Panc1 (cell line): ENCODE results near the gene PDE9A. TPM values are rescaled to one million over a fixed set of nuclear protein-coding genes. Genes with fewer than 3 reads are reported as not detected.
"Not testable (repeated sequence)": the region's sequence is repeated elsewhere in the genome, so short reads cannot be mapped to it uniquely, and the experiment has no call there.

ENCODE experiments used
- ATAC-seq: fragments of 200-7000 bp; cut with Tn5 transposase; 2 replicates; pipeline ENCODE4 v1.9.1; 2020; ENCODE audit warnings: mild to moderate bottlenecking, moderate library complexity
- BruUV-seq: library from RNA; stranded (reverse); fragments of 400-500 nt; replicated peaks from 2 replicates; lab custom pipeline; 2021; lab: Mats Ljungman, UMichigan
- CTCF ChIA-PET: fragments of 300-600 bp; sonication (Branson Sonifier 250); formaldehyde crosslinking; loops from one replicate; lab custom pipeline; 2022; ENCODE audit warnings: antibody characterized with exemption; lab: Charles Lee
- POLR2A ChIA-PET: fragments of 300-600 bp; sonication (Branson Sonifier 250); formaldehyde crosslinking; loops from one replicate; lab custom pipeline; 2022; ENCODE audit warnings: antibody characterized with exemption; lab: Charles Lee
- DNase-seq: peaks from one replicate; pipeline ENCODE4 v3.0.0-alpha.2; 2010; ENCODE audit warnings: low read depth, low spot score
- H3K27ac ChIP-seq: 2 replicates; pipeline ENCODE4 v1.5.1; 2011; ENCODE audit warnings: mild to moderate bottlenecking, low read length, inconsistent platforms
- H3K27me3 ChIP-seq: fragments of 200-500 bp; sonication (Bioruptor generic); 2 replicates; pipeline ENCODE4 v1.6.0; 2014; ENCODE audit warnings: low read length, inconsistent platforms; ENCODE audit not compliant: control insufficient read depth, insufficient read depth
- H3K36me3 ChIP-seq: fragments of 200-500 bp; sonication (Bioruptor generic); 2 replicates; pipeline ENCODE4 v1.5.1; 2014; ENCODE audit warnings: inconsistent platforms, mild to moderate bottlenecking, low read length, moderate library complexity; ENCODE audit not compliant: control insufficient read depth, insufficient read depth
- H3K4me1 ChIP-seq: 2 replicates; pipeline ENCODE4 v1.5.1; 2011; ENCODE audit warnings: inconsistent platforms, mild to moderate bottlenecking, low read length, moderate library complexity; ENCODE audit not compliant: control insufficient read depth, insufficient read depth
- H3K4me3 ChIP-seq, 2 experiments: 2 replicates each; pipeline ENCODE4 v1.5.1; 2011 to 2012; ENCODE audit warnings: low read depth in 2 of 2, low read length in 2 of 2, mild to moderate bottlenecking in 2 of 2, inconsistent platforms in 1 of 2, moderate library complexity in 1 of 2
- H3K9me3 ChIP-seq: fragments of 200-500 bp; sonication (Bioruptor generic); 2 replicates; pipeline ENCODE4 v1.5.1; 2014; ENCODE audit warnings: low read depth, mild to moderate bottlenecking, inconsistent platforms, low read length, moderate library complexity; ENCODE audit not compliant: control insufficient read depth, insufficient read depth
- CTCF ChIP-seq: fragments of 450-650 bp; IDR thresholded peaks from 2 replicates; pipeline ENCODE4 v1.5.1; 2017; ENCODE audit warnings: mild to moderate bottlenecking
- POLR2AphosphoS5 ChIP-seq: IDR thresholded peaks from 2 replicates; pipeline ENCODE4 v1.6.1; 2012; ENCODE audit warnings: mild to moderate bottlenecking, low read depth, low read length, moderate library complexity
- REST ChIP-seq, 2 experiments: IDR thresholded peaks; 2 replicates each; pipeline ENCODE4 v1.6.1; 2011 to 2012; ENCODE audit warnings: low read depth in 2 of 2, control low read depth in 1 of 2, low read length in 1 of 2, mild to moderate bottlenecking in 1 of 2, moderate library complexity in 1 of 2; ENCODE audit not compliant: insufficient read depth in 1 of 2
- SIN3A ChIP-seq: IDR thresholded peaks from 2 replicates; pipeline ENCODE4 v1.6.1; 2012; ENCODE audit warnings: low read depth, mild to moderate bottlenecking, low read length, moderate library complexity, borderline replicate concordance; ENCODE audit not compliant: insufficient read depth
- TCF7L2 ChIP-seq: IDR thresholded peaks from 2 replicates; pipeline ENCODE4 v1.6.1; 2011; ENCODE audit warnings: mild to moderate bottlenecking, low read depth, low read length, inconsistent platforms
- in situ Hi-C: cut with HindIII; loops from 2 replicates; pipeline ENCODE4 v1.10.0; 2016; ENCODE audit warnings: low sequenced_read_pairs, low pct_unique_long_range_greater_than_20kb
- intact Hi-C: fragments of 100-400 bp; cut with micrococcal nuclease; formaldehyde crosslinking; loops from one replicate; pipeline ENCODE4 v1.10.0; 2022; ENCODE audit not compliant: unreplicated experiment
- total RNA-seq: library from RNA; stranded (reverse); gene quantifications from one replicate; pipeline ENCODE4 v1.2.1, GENCODE V29; 2021; ENCODE audit not compliant: unreplicated experiment

Gene PDE9A
- total RNA-seq, 1 experiment from 2014 or later, result 0.72 TPM

GRCh38 chr21:42708107-42708506, 54.7 kb downstream of the PDE9A start:
- in situ Hi-C loops, result no loop called here
- ChIA-PET CTCF (no interaction called here), POLR2A (no interaction called here)
- Histone ChIP-seq H3K36me3 (no peaks in the 10 kb centered on the region), H3K27ac (no peak overlapping the region), H3K4me3 (no peak overlapping the region), H3K4me1 (no peaks in the 10 kb centered on the region), H3K9me3 (no peaks in the 10 kb centered on the region), H3K27me3 (no peaks in the 10 kb centered on the region; the same call in 1 of the 2 replicates)
- ATAC-seq (no peak), DNase-seq (no peak)
- TF ChIP-seq SIN3A (no peak), REST (IDR thresholded peaks at IDR 0.05; ENCODE audit: insufficient read depth in 1 of 2, low read depth in 2 of 2, low read length in 1 of 2) (no peak), TCF7L2 (no peak), CTCF (no peak), POLR2AphosphoS5 (no peak)
- BruUV-seq, result no TSS peak
- intact Hi-C loops, result no loop called here

- ATAC-seq, H3K4me3 ChIP-seq, H3K27me3 ChIP-seq, H3K4me1 ChIP-seq, H3K27ac ChIP-seq, H3K36me3 ChIP-seq, intact Hi-C loops, POLR2A ChIA-PET, H3K9me3 ChIP-seq, CTCF ChIA-PET, in situ Hi-C loops, BruUV-seq, DNase-seq: not testable (repeated sequence)
Observed at GRCh38 chr21:42708916-42709315, 55.5 kb downstream of the PDE9A start.

GRCh38 chr21:42711667-42712066, 58.2 kb downstream of the PDE9A start:
- no TSS peak for BruUV-seq
- H3K27ac ChIP-seq, result no peak overlapping the region
- no peaks in the 10 kb centered on the region; the same call in 1 of the 2 replicates for H3K27me3 ChIP-seq
- no peaks in the 10 kb centered on the region for H3K4me1 ChIP-seq
- H3K36me3 ChIP-seq, result no peaks in the 10 kb centered on the region
- DNase-seq, result no peak
- CTCF ChIA-PET, result no interaction called here
- no peak overlapping the region for H3K4me3 ChIP-seq
- ATAC-seq, result no peak
- in situ Hi-C loops (no loop called here), intact Hi-C loops (no loop called here)
- TF ChIP-seq TCF7L2, result no peak
- no peak for TF ChIP-seq SIN3A
- TF ChIP-seq CTCF, result no peak
- TF ChIP-seq REST (IDR thresholded peaks at IDR 0.05; ENCODE audit: insufficient read depth in 1 of 2, low read depth in 2 of 2, low read length in 1 of 2), result no peak
- TF ChIP-seq POLR2AphosphoS5, result no peak
- POLR2A ChIA-PET, result no interaction called here
- no peaks in the 10 kb centered on the region for H3K9me3 ChIP-seq

GRCh38 chr21:42715427-42715826, 62.0 kb downstream of the PDE9A start:
- CTCF ChIA-PET, result not testable (repeated sequence)

More at GRCh38 chr21:42715427-42715826, 62.0 kb downstream of the PDE9A start:
- BruUV-seq, H3K9me3 ChIP-seq, in situ Hi-C loops, H3K27ac ChIP-seq, H3K4me1 ChIP-seq, POLR2A ChIA-PET, DNase-seq, H3K4me3 ChIP-seq, ATAC-seq, intact Hi-C loops, H3K36me3 ChIP-seq, H3K27me3 ChIP-seq: not testable (repeated sequence)
